Activated T-cell treated with anti-CD3 and anti-CD28 coated beads, Interleukin-2, amount 50 U/mL, for 24 hours (primary cell): Measurements from ENCODE around the gene CD300A.

Experiments used
- DNase-seq: peaks from one replicate; pipeline ENCODE4 v3.0.0-alpha.2; 2020
- H3K27ac Mint-ChIP-seq: 2 replicates; pipeline ENCODE4 v1.8.0; 2020; ENCODE audit warnings: mild to moderate bottlenecking, mixed read lengths
- H3K27me3 Mint-ChIP-seq: 2 replicates; pipeline ENCODE4 v1.8.0; 2020; ENCODE audit warnings: mixed read lengths
- H3K36me3 Mint-ChIP-seq: 2 replicates; pipeline ENCODE4 v1.8.0; 2020; ENCODE audit warnings: low read depth, mixed read lengths
- H3K4me1 Mint-ChIP-seq: 2 replicates; pipeline ENCODE4 v1.8.0; 2020; ENCODE audit warnings: low read depth, mixed read lengths
- H3K4me3 Mint-ChIP-seq: 2 replicates; pipeline ENCODE4 v1.8.0; 2020; ENCODE audit warnings: mild to moderate bottlenecking, moderate library complexity, mixed read lengths
- H3K9me3 Mint-ChIP-seq: 2 replicates; pipeline ENCODE4 v1.8.0; 2020; ENCODE audit warnings: mixed read lengths

The CD300A gene

DNA sequence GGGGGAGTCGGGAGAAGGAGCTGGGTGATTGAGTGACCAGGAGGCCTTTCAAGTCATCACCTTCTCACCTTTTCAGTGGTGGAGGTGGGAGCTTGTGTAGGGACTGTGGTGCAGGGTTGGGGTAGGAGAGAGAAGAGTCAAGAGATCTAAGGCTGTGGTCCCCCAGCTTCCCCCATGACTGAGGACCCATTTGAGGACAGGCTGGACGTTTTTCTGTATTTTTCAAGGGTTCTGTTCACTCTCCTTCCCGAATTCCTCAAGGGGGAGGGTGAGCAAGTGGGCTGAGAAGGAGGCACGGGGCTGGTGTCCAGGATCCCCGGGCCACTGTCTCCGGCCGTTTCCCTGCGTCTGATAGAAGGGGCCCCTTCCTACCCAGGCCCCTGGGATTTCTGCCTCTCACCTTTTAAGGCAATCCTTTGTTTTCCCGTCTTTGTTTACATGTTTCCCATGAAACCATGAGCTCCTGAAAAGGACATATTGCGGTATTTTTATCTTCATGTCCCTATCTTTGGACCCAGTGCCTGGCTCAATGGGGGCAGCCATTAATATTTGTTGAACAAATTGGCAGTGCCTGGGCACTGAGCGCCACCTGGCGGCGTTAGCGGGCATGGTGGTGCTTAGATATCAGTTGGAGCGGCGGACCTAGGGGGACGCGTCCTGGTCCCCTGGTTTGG lies 9.2 kb upstream of the CD300A start:
- Mint-ChIP-seq H3K4me1 (peaks cover 21% of the 10 kb centered on the region), H3K4me3 (no peak overlapping the region), H3K36me3 (no peaks in the 10 kb centered on the region), H3K9me3 (no peaks in the 10 kb centered on the region), H3K27ac (peak overlapping the region; percentile 56), H3K27me3 (peaks cover 11% of the 10 kb centered on the region)
- DNase-seq, result peak; percentile 84

DNA sequence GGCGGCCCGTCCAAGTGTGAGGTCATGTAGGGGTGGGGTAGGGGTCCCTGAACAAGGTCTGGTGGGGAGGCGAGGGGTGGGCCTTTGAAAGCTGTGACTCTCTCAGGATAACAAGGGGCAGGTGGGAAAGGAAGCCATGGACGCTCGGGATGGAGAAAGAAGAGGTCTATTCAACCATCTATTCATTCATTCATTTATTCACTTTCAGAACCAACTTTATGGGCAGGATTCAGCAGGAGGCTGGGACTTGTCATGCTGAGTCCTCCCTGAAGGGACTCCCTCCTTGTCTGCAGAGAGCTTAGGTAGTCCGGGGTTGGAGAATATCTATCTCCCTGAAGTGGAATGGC lies 8.6 kb upstream of the CD300A start:
- Mint-ChIP-seq H3K27ac (no peak overlapping the region), H3K36me3 (no peaks in the 10 kb centered on the region), H3K27me3 (peaks cover 6% of the 10 kb centered on the region), H3K4me1 (peaks cover 22% of the 10 kb centered on the region), H3K9me3 (no peaks in the 10 kb centered on the region), H3K4me3 (no peak overlapping the region)
- no peak for DNase-seq

DNA sequence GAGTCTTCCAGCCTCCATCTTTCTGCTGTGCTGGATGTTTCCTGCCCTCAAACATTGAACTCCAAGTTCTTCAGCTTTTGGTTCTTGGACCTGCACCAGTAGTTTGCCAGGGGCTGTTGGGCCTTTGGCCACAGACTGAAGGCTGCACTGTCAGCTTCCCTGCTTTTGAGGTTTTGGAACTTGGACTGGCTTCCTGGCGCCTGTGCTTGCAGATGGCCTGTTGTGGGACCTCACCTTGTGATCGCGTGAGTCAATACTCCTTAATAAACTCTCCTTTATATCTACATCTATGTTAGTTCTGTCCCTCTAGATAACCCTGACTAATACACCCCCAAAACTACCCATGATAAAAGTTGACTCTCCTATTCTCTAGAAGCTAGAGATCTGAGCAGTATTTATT lies 7.6 kb upstream of the CD300A start:
- Mint-ChIP-seq H3K27me3 (no peaks in the 10 kb centered on the region), H3K4me3 (no peak overlapping the region), H3K27ac (no peak overlapping the region), H3K4me1 (peaks cover 28% of the 10 kb centered on the region), H3K36me3 (no peaks in the 10 kb centered on the region), H3K9me3 (no peaks in the 10 kb centered on the region)
- no peak for DNase-seq

DNA sequence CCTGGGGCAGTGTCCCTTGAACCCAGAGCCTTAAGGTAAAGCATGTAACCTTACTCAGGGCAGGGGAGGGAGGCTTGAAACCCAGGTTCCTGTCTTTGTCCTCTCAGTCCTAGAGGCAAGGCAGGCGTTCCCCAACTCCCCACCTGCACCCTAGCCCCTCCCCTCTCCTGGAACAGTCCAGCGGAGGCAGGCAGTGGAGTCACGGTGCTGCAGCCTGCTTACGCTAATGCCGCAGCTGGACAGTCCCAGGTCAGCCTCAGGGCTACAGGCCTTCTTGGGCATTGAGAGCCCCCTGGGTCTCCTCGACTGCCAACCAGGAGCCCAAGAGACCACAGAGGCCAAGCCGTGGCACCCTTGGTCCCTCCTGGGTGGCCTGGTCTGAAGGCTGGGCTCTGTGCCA lies 6.8 kb upstream of the CD300A start:
- H3K27me3 Mint-ChIP-seq, result no peaks in the 10 kb centered on the region
- no peak for DNase-seq
- no peak overlapping the region for H3K27ac Mint-ChIP-seq
- no peaks in the 10 kb centered on the region for H3K36me3 Mint-ChIP-seq
- H3K4me1 Mint-ChIP-seq, result peaks cover 26% of the 10 kb centered on the region
- H3K4me3 Mint-ChIP-seq, result no peak overlapping the region
- H3K9me3 Mint-ChIP-seq, result no peaks in the 10 kb centered on the region

DNA sequence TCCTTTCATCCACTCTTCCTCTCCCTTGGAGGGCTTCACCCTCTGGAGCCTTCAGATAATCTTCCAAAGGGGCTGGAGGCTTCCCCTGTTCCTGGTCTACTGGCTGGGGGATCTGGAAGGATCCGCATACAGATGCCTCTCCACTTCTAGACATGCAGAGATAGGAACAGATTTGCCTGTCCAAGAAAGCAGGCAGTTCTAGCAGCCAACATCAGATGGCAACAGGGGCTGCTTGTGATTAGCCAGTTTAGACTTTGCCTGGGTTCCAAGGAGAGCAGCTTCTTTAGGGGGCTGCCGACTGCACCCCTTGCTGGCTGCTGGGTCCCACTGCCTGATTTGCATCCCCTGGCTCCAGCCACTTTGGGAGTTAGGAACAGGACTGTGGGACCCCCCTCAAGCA lies 6.2 kb upstream of the CD300A start:
- no peak for DNase-seq
- peaks cover 26% of the 10 kb centered on the region for H3K4me1 Mint-ChIP-seq
- H3K36me3 Mint-ChIP-seq, result no peaks in the 10 kb centered on the region
- H3K9me3 Mint-ChIP-seq, result no peaks in the 10 kb centered on the region
- no peak overlapping the region for H3K27ac Mint-ChIP-seq
- no peak overlapping the region for H3K4me3 Mint-ChIP-seq
- H3K27me3 Mint-ChIP-seq, result no peaks in the 10 kb centered on the region

DNA sequence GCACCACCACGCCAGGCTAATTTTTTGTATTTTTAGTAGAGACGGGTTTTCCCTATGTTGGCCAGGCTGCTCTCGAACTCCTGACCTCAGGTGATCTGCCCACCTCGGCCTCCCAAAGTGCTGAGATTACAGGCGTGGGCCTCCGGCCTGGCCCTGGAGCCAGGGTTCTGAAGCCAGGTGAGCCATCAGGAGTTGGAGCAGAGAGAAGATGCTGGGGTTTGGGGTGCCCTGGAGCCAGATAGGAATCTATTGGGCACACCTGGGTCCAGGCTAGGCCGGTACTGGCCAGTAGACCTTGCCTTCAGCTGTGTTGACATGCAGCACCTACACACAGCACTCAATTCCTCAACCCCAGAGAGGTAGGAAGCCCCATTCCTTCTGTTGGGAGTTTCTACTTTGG lies 5.4 kb upstream of the CD300A start:
- peaks cover 26% of the 10 kb centered on the region for H3K4me1 Mint-ChIP-seq
- no peak overlapping the region for H3K4me3 Mint-ChIP-seq
- DNase-seq, result no peak
- no peaks in the 10 kb centered on the region for H3K36me3 Mint-ChIP-seq
- no peaks in the 10 kb centered on the region for H3K9me3 Mint-ChIP-seq
- no peak overlapping the region for H3K27ac Mint-ChIP-seq
- no peaks in the 10 kb centered on the region for H3K27me3 Mint-ChIP-seq

DNA sequence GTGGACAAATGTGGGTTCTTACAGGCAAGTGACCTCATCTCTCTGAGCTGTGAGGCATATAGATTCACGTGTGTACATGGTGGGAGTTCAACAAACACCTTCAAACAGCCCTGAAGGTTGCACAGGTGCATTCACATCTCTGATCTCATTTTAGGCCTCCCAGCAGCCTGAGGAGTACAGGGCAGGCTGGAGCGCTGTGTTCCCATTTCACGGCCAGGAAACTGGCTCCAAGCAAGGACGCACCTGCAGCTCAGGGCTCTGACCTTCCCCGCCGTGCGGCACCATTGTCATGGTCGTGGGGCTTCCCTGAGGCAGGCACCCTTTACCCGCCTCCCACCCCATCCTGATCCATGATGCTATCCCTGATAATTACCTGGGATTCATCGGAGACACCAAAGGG lies 4.8 kb upstream of the CD300A start:
- Mint-ChIP-seq H3K27ac (no peak overlapping the region), H3K4me3 (no peak overlapping the region), H3K4me1 (peaks cover 27% of the 10 kb centered on the region), H3K27me3 (no peaks in the 10 kb centered on the region), H3K9me3 (no peaks in the 10 kb centered on the region), H3K36me3 (no peaks in the 10 kb centered on the region)
- no peak for DNase-seq

DNA sequence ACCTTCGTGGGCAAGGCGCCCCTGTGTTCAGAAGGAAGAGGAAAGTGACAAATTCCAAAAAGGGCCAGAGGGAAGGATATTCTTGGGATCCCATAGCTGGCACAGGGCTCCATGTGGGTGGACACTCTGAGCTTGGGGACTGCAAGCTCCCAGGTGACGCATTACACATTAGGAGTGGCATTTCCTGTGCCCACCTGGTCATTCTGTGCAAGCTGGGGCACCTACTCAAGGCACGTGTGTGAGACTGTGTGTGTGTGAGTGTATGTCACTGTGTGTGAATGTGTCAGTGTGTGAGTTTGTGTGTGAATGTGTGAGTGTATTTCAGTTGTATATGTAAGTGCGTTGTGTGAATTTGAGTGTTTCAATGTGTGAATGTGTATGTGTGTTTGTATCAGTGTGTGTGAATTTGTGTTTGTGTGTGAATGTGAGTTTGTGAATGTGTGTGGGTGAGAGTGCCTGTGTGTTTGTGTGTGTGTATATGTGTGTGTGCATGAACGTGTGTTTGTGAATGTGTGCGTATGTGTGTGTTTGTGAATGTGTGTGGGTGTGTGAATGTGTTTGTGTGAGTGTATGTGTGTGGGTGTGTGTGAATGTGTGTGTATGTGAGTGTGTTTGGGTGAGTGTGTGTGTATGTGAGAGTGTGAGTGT lies 1.6 kb upstream of the CD300A start:
- no peaks in the 10 kb centered on the region for H3K36me3 Mint-ChIP-seq
- H3K9me3 Mint-ChIP-seq, result no peaks in the 10 kb centered on the region
- H3K27me3 Mint-ChIP-seq, result no peaks in the 10 kb centered on the region
- H3K27ac Mint-ChIP-seq, result no peak overlapping the region
- H3K4me1 Mint-ChIP-seq, result peaks cover 37% of the 10 kb centered on the region
- DNase-seq, result no peak
- no peak overlapping the region for H3K4me3 Mint-ChIP-seq

DNA sequence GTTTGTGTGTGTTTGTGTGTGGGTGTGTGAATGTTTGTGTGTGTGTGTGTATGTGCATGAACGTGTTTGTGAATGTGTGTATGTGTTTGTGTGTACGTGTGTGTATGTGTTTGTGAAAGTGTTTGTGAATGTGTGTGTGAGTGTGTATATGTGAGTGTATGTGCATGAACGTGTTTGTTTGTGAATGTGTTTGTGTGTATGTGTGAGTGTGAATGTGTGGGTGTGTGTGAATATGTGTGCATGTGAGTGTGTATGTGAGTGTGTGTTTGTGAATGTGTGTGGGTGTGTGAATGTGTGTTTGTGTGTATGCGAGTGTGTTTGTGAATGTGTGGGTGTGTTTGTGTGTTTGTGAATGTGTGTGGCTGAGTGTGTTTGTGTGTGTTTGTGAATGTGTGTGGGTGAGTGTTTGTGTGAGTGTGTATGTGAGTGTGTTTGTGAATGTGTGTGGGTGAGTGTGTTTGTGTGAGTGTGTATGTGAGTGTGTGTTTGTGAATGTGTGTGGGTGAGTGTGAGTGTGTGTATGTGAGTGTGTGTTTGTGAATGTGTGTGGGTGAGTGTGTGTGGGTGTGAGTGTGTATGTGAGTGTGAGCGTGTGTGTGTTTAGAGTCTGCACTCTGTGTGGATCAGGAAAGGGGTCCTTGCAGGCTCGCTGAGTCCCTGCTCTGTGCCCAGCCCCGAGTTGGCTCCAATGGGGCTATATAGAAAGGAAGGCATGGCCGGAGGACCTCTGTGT lies 890 bp upstream of the CD300A start:
- H3K27me3 Mint-ChIP-seq, result no peaks in the 10 kb centered on the region
- H3K4me1 Mint-ChIP-seq, result peaks cover 42% of the 10 kb centered on the region

DNA sequence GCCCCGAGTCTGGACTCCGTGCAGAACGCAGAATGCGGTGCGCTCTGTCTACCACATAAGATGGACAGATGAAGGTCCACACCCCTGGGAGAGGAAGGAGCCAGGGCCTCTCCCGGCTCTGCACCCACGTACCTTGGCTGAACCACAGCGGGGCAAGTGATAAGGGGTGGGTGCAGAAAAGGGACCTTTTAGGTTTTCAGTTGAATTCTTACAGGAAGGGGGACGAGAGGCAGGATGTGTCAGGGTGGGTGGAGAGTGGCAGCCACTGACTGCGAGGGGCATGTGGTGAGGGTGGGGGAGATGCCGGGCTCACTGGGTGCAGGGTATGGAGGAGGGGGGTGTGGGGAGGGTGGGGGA lies 372 bp downstream of the CD300A start:
- Mint-ChIP-seq H3K36me3 (no peaks in the 10 kb centered on the region), H3K27me3 (no peaks in the 10 kb centered on the region), H3K9me3 (no peaks in the 10 kb centered on the region), H3K4me1 (peaks cover 44% of the 10 kb centered on the region), H3K4me3 (no peak overlapping the region), H3K27ac (peak overlapping the region; percentile 55)
- no peak for DNase-seq

More for the DNA sequence above, 890 bp upstream of the CD300A start:
- Mint-ChIP-seq H3K4me3 (no peak overlapping the region), H3K9me3 (no peaks in the 10 kb centered on the region), H3K36me3 (no peaks in the 10 kb centered on the region), H3K27ac (no peak overlapping the region)
- no peak for DNase-seq

DNA sequence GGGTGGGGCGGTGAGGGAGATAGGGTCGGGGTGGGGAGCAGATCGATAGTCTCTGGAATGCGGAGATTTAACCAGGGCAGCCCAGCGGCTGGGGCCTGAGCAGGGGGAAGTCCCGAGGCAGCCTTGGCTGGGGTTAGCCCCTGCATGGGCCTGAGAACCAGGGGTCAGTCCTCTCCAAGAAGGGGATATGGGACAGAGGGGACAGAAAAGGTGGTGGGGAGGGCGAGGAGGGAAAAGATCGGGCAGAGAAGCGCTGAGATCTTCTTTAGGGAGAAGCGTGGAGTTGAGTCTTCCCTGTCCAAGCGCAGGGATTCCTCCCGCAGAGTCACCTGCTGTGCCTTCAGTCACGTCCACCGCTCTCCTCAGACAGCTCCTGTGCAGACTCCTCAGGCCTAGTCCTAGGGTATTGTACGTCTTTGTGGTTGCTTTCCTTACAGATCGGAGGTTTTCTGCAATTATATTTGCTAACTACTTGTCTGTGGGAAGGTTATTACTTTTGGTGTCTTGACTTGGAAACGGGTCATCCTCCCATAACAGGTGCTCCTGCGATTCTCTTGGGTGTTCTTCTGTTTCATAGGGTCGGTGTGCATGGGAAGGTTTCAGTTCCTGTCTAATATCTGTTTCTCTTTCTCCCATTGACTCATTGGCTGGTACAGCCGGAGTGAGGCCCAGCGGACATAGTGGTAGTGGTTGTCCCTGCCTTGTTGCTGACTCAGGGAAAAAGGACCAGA lies 952 bp downstream of the CD300A start:
- Mint-ChIP-seq H3K4me3 (no peak overlapping the region), H3K9me3 (no peaks in the 10 kb centered on the region), H3K4me1 (peaks cover 42% of the 10 kb centered on the region), H3K36me3 (no peaks in the 10 kb centered on the region), H3K27me3 (no peaks in the 10 kb centered on the region), H3K27ac (peak overlapping the region; percentile 46)
- DNase-seq, result no peak

DNA sequence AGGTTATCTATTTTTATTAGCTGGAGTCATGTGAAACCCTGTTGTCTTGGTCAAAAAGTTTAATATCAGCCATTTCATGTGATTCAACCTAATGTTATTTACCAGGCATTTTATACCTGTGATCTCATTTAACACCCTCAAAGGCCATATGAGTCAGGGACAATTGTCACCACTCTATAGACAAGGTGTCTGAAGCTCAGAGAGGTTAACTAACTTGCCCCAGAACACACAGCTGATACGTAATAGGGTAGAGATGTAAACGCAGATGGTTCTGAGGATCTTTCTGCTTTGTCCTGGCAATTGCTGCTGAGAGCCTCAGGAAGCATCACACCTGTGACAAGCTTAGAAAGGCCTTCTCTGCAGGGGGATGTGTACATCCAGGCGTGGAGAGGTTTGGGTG lies 4.9 kb downstream of the CD300A start:
- Mint-ChIP-seq H3K4me1 (peaks cover 49% of the 10 kb centered on the region), H3K27me3 (no peaks in the 10 kb centered on the region), H3K4me3 (no peak overlapping the region), H3K27ac (peak overlapping the region; percentile 9), H3K9me3 (peaks cover 10% of the 10 kb centered on the region), H3K36me3 (peaks cover 17% of the 10 kb centered on the region)
- DNase-seq, result no peak

DNA sequence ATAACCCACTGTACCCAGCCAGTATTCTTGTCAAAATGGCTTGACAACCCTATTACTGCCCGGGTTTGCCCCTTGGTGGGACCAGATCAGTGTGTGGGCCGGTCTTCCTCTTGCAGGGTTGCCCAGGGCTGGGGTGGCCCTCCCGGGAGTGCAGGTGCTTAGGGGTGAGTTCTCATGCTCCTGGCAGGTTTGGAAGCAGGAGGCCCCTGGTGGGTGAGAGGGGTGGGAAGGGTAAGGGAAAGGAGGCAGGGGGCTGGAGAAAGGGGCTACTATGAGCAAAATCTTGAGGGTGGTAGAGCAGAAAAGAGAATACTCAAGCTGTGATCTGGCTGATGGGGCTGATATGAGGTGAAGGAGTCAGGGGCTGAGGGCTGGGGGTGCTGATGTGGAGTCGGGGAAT lies 6.5 kb downstream of the CD300A start:
- Mint-ChIP-seq H3K36me3 (peaks cover 19% of the 10 kb centered on the region), H3K4me1 (peaks cover 43% of the 10 kb centered on the region), H3K27me3 (no peaks in the 10 kb centered on the region), H3K27ac (no peak overlapping the region), H3K9me3 (peaks cover 14% of the 10 kb centered on the region), H3K4me3 (no peak overlapping the region)
- DNase-seq, result no peak

DNA sequence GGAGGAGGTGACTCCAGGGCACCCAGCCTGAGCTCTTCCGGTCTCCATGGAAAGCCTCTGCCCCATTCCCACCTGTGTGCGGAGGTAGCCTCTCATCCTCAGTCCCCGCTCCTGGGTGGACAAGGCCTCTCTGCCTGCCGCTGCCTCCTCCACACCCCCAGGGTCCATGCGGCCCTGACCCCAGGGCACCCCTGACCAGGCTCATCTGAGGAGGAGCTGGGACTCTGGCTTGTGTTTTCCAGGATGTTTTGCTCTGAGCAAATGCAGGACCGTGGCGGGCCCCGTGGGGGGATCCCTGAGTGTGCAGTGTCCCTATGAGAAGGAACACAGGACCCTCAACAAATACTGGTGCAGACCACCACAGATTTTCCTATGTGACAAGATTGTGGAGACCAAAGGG lies 6.9 kb downstream of the CD300A start:
- no peak overlapping the region for H3K27ac Mint-ChIP-seq
- no peak for DNase-seq
- peaks cover 20% of the 10 kb centered on the region for H3K36me3 Mint-ChIP-seq
- H3K27me3 Mint-ChIP-seq, result no peaks in the 10 kb centered on the region
- H3K4me3 Mint-ChIP-seq, result no peak overlapping the region
- peaks cover 14% of the 10 kb centered on the region for H3K9me3 Mint-ChIP-seq
- peaks cover 48% of the 10 kb centered on the region for H3K4me1 Mint-ChIP-seq
